Measurements from ENCODE around the gene B4GALT5.

Gene B4GALT5

DNA sequence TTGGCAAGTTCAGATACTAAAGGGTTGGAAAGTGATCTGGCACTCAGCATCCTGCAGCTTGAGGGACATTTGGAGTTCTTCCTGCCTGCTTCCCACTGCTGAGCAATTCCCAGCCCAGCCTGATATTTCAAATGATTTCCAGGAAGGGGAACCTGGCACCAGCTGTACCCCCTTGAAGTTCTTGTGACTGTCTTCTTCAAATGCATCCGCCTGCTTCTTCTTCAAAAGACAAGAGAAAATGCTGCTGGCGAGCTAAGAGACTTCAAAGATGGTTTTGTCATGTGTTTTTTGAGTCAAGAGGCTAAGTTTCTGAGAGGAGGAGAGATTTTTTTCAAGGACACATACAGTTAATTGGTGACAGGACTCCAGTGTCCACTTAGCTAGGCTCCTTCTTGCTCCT lies 42.6 kb upstream of the B4GALT5 start:
- TF ChIP-seq, protein P1, sequence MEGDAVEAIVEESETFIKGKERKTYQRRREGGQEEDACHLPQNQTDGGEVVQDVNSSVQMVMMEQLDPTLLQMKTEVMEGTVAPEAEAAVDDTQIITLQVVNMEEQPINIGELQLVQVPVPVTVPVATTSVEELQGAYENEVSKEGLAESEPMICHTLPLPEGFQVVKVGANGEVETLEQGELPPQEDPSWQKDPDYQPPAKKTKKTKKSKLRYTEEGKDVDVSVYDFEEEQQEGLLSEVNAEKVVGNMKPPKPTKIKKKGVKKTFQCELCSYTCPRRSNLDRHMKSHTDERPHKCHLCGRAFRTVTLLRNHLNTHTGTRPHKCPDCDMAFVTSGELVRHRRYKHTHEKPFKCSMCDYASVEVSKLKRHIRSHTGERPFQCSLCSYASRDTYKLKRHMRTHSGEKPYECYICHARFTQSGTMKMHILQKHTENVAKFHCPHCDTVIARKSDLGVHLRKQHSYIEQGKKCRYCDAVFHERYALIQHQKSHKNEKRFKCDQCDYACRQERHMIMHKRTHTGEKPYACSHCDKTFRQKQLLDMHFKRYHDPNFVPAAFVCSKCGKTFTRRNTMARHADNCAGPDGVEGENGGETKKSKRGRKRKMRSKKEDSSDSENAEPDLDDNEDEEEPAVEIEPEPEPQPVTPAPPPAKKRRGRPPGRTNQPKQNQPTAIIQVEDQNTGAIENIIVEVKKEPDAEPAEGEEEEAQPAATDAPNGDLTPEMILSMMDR (conservative IDR thresholded peaks at IDR 0.05; ENCODE audit: low read depth): no peak
- DNase-seq (ENCODE audit: low spot score): no peak
- no peak overlapping the region for H3K27ac ChIP-seq
- POLR2A ChIA-PET (ENCODE audit: low non-redundant PET): no interaction called here
- CTCF ChIA-PET: interaction anchor here (0.8 kb wide), 1 partner anchor 146 kb away, joined by 3 read pairs; no protein-coding TSS in a partner anchor

DNA sequence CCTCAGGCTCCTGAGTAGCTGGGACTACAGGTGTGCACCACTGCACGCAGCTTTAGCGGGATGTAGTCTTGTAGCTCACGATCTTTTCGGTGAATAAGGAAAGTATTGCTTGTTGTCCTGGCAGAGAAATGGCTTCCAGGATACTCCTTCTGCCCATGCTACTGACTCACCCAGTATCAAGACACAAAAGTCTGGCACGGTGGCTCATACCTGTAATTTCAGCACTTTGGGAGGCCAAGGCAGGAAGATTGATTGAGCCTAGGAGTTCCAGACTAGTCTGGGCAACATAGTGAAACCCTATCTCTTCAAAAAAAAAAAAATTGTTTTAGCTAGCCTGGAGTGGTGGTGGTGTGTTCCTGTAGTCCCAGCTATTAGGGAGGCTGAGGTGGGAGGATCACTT lies 40.9 kb upstream of the B4GALT5 start:
- TF ChIP-seq, protein P1 (conservative IDR thresholded peaks at IDR 0.05; ENCODE audit: low read depth): no peak
- DNase-seq (ENCODE audit: low spot score): no peak
- POLR2A ChIA-PET (ENCODE audit: low non-redundant PET): no interaction called here
- H3K27ac ChIP-seq: no peak overlapping the region
- CTCF ChIA-PET: no interaction called here

DNA sequence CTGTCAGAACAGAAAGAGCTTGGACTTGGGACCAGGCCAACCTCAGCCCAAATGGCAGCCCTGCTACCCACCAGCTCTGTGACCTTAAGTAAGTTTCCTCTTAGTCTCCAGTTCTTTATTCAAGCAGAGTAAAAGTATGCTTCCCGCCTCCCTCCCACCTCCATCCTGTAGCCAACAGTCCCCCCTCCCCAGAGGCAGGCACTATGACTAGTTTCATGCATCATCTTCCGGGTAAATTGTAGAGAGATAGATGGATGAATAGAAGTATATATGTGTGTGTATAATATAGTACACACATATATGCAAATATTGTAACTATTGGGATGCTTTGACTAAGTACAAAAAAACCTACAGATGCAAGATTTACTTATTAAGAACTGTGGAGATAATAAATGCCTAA lies 39.5 kb upstream of the B4GALT5 start:
- no peak for DNase-seq (ENCODE audit: low spot score)
- ChIA-PET CTCF (interaction anchor here (0.6 kb wide), 1 partner anchor 18 kb away, joined by 3 read pairs; no protein-coding TSS in a partner anchor), POLR2A (ENCODE audit: low non-redundant PET) (no interaction called here)
- H3K27ac ChIP-seq: no peak overlapping the region
- TF ChIP-seq, protein P1 (conservative IDR thresholded peaks at IDR 0.05; ENCODE audit: low read depth): no peak

GRCh38 chr20:49752201-49752903 lies 38.7 kb upstream of the B4GALT5 start:
- ChIA-PET CTCF (interaction anchor here (0.6 kb wide), 1 partner anchor 17 kb away, joined by 3 read pairs; no protein-coding TSS in a partner anchor), POLR2A (ENCODE audit: low non-redundant PET) (no interaction called here)
- no peak for DNase-seq (ENCODE audit: low spot score)
- TF ChIP-seq, protein P1 (conservative IDR thresholded peaks at IDR 0.05; ENCODE audit: low read depth): no peak
- H3K27ac ChIP-seq: no peak overlapping the region

- ChIA-PET CTCF (interaction anchor here (0.6 kb wide), 1 partner anchor 447 kb away, joined by 5 read pairs; no protein-coding TSS in a partner anchor), POLR2A (ENCODE audit: low non-redundant PET) (no interaction called here)
- DNase-seq (ENCODE audit: low spot score): no peak
- TF ChIP-seq, protein P1 (conservative IDR thresholded peaks at IDR 0.05; ENCODE audit: low read depth): no peak
- H3K27ac ChIP-seq: no peak overlapping the region
Observed at GRCh38 chr20:49751397-49751736, 37.7 kb upstream of the B4GALT5 start.

- no peak overlapping the region for H3K27ac ChIP-seq
- ChIA-PET CTCF (interaction anchor here (0.6 kb wide), 1 partner anchor 446 kb away, joined by 5 read pairs; no protein-coding TSS in a partner anchor), POLR2A (ENCODE audit: low non-redundant PET) (no interaction called here)
- DNase-seq (ENCODE audit: low spot score): no peak
- TF ChIP-seq, protein P1 (conservative IDR thresholded peaks at IDR 0.05; ENCODE audit: low read depth): no peak
Observed at GRCh38 chr20:49750611-49751396, 37.1 kb upstream of the B4GALT5 start.

Measured in RWPE1 (cell line).